ENCODE results near the gene PROB1. TPM values are rescaled to one million over a fixed set of nuclear protein-coding genes. Genes with fewer than 3 reads are reported as not detected.
A peak's percentile ranks its signal among the peaks of the same experiment; 100 is the strongest.

Gene PROB1
- total RNA-seq, 1 experiment from 2014 or later: 2.2 TPM

- H3K4me2 ChIP-seq (ENCODE audit: low read length): no peak overlapping the region
- no peaks in the 10 kb centered on the region for H3K79me2 ChIP-seq (ENCODE audit: low read length)
- no peaks in the 10 kb centered on the region for H3K9me2 ChIP-seq (replicated peaks; ENCODE audit: low read length)
- no peaks in the 10 kb centered on the region for H4K20me1 ChIP-seq (ENCODE audit: low read length)
- POLR2A ChIA-PET (ENCODE audit: unreplicated experiment): no interaction called here
- CTCF ChIA-PET: no interaction called here
- ATAC-seq (no peak), DNase-seq (peak; percentile 4)
- TF ChIP-seq EZH2phosphoT487 (IDR thresholded peaks at IDR 0.05; ENCODE audit: borderline replicate concordance, low read length) (no peak), EZH2 (IDR thresholded peaks at IDR 0.05; ENCODE audit: low read length, unreplicated experiment) (no peak), CTCF (conservative IDR thresholded peaks at IDR 0.05; ENCODE audit: low read depth, low read length) (no peak)
- no peak overlapping the region for H3K27ac ChIP-seq (ENCODE audit: low read length)
- H3K27me3 ChIP-seq (ENCODE audit: low read length): no peaks in the 10 kb centered on the region
- BruUV-seq (replicated peaks): no TSS peak
- H3K4me1 ChIP-seq (ENCODE audit: insufficient read depth, low read length): no peaks in the 10 kb centered on the region
- H2AFZ ChIP-seq (ENCODE audit: low read length): no peak overlapping the region
- H3F3A ChIP-seq (ENCODE audit: low read length, unreplicated experiment): no peaks in the 10 kb centered on the region
- no peak overlapping the region for H3K9ac ChIP-seq (ENCODE audit: low read length)
- H3K36me3 ChIP-seq (ENCODE audit: low read depth, low read length): no peaks in the 10 kb centered on the region
- no peaks in the 10 kb centered on the region for H3K9me3 ChIP-seq (ENCODE audit: low read length)
- intact Hi-C loops (cut with micrococcal nuclease): no loop called here
- H3K4me3 ChIP-seq (ENCODE audit: low read length): no peak overlapping the region
These were observed 31.4 kb upstream of the PROB1 start for GRCh38 chr5:139426203-139426885.

- intact Hi-C loops (cut with micrococcal nuclease): no loop called here
- H3K79me2 ChIP-seq (ENCODE audit: low read length): no peaks in the 10 kb centered on the region
- no peak overlapping the region for H3K4me3 ChIP-seq (ENCODE audit: low read length)
- H3K36me3 ChIP-seq (ENCODE audit: low read depth, low read length): no peaks in the 10 kb centered on the region
- H3K9ac ChIP-seq (ENCODE audit: low read length): no peak overlapping the region
- H3K4me2 ChIP-seq (ENCODE audit: low read length): no peak overlapping the region
- H3F3A ChIP-seq (ENCODE audit: low read length, unreplicated experiment): no peaks in the 10 kb centered on the region
- DNase-seq: no peak
- H3K27me3 ChIP-seq (ENCODE audit: low read length): no peaks in the 10 kb centered on the region
- H3K9me3 ChIP-seq (ENCODE audit: low read length): no peaks in the 10 kb centered on the region
- no peaks in the 10 kb centered on the region for H4K20me1 ChIP-seq (ENCODE audit: low read length)
- no peak for TF ChIP-seq EZH2phosphoT487 (IDR thresholded peaks at IDR 0.05; ENCODE audit: borderline replicate concordance, low read length)
- no peak for TF ChIP-seq EZH2 (IDR thresholded peaks at IDR 0.05; ENCODE audit: low read length, unreplicated experiment)
- no peak for TF ChIP-seq CTCF (conservative IDR thresholded peaks at IDR 0.05; ENCODE audit: low read depth, low read length)
- no peak for ATAC-seq
- no peak overlapping the region for H3K27ac ChIP-seq (ENCODE audit: low read length)
- no peaks in the 10 kb centered on the region for H3K9me2 ChIP-seq (replicated peaks; ENCODE audit: low read length)
- no peak overlapping the region for H2AFZ ChIP-seq (ENCODE audit: low read length)
- no peaks in the 10 kb centered on the region for H3K4me1 ChIP-seq (ENCODE audit: insufficient read depth, low read length)
- ChIA-PET POLR2A (ENCODE audit: unreplicated experiment) (interaction anchor here (0.6 kb wide), 1 partner anchor 34 kb away, joined by 3 read pairs; no protein-coding TSS in a partner anchor), CTCF (no interaction called here)
- no TSS peak for BruUV-seq (replicated peaks)
These were observed 30.6 kb upstream of the PROB1 start for GRCh38 chr5:139425497-139425896.

- H3K9me3 ChIP-seq (ENCODE audit: low read length): no peaks in the 10 kb centered on the region
- H2AFZ ChIP-seq (ENCODE audit: low read length): no peak overlapping the region
- H3K27me3 ChIP-seq (ENCODE audit: low read length): no peaks in the 10 kb centered on the region
- peak; percentile 74 for ATAC-seq
- peak; percentile 76 for DNase-seq
- no peaks in the 10 kb centered on the region for H3K9me2 ChIP-seq (replicated peaks; ENCODE audit: low read length)
- intact Hi-C loops (cut with micrococcal nuclease): loop anchor here (1.0 kb wide), 1 partner anchor 91 kb away; no protein-coding TSS in a partner anchor
- no peaks in the 10 kb centered on the region for H3K36me3 ChIP-seq (ENCODE audit: low read depth, low read length)
- no peak overlapping the region for H3K9ac ChIP-seq (ENCODE audit: low read length)
- H3F3A ChIP-seq (ENCODE audit: low read length, unreplicated experiment): no peaks in the 10 kb centered on the region
- TF ChIP-seq CTCF (conservative IDR thresholded peaks at IDR 0.05; ENCODE audit: low read depth, low read length) (peak; percentile 90), EZH2phosphoT487 (IDR thresholded peaks at IDR 0.05; ENCODE audit: borderline replicate concordance, low read length) (no peak), EZH2 (IDR thresholded peaks at IDR 0.05; ENCODE audit: low read length, unreplicated experiment) (no peak)
- no peaks in the 10 kb centered on the region for H3K79me2 ChIP-seq (ENCODE audit: low read length)
- H3K4me1 ChIP-seq (ENCODE audit: insufficient read depth, low read length): no peaks in the 10 kb centered on the region
- no peak overlapping the region for H3K4me2 ChIP-seq (ENCODE audit: low read length)
- POLR2A ChIA-PET (ENCODE audit: unreplicated experiment): interaction anchor here (0.5 kb wide), 1 partner anchor 80 kb away, joined by 6 read pairs; no protein-coding TSS in a partner anchor
- no peak overlapping the region for H3K4me3 ChIP-seq (ENCODE audit: low read length)
- no peak overlapping the region for H3K27ac ChIP-seq (ENCODE audit: low read length)
- no TSS peak for BruUV-seq (replicated peaks)
- H4K20me1 ChIP-seq (ENCODE audit: low read length): no peaks in the 10 kb centered on the region
- CTCF ChIA-PET: interaction anchor here (0.6 to 1.2 kb wide), 8 partner anchors 10 to 211 kb away, joined by 3 to 4 read pairs (median 3); no protein-coding TSS in a partner anchor
These were observed 27.5 kb upstream of the PROB1 start for GRCh38 chr5:139422307-139422893.
